ENCODE measurements around the gene TMEM132D. TPM values are rescaled to one million over a fixed set of nuclear protein-coding genes. Genes with fewer than 3 reads are reported as not detected.

Gene TMEM132D
- polyA plus RNA-seq, 1 donor from 2014 or later = 1.3 TPM

DNA sequence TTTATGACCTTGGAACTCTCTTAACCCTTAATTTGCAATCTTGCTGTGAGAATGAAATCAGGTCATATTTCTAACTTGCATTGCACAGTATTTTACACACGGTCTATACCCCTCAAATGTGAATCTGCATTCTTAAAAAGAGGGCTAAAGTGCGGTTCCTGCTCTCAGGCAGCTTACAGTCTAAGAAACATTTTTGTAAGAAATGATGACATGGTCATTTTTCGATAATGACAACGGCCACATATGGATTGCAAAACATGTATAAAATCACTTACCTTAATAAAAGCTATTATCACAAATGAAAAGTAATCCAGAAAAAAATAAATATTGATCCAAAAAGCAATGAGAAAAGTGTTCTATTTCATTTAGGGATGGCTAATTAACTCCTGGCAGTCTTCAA is 24.8 kb upstream of the TMEM132D start:
- TF ChIP-seq SMC3 (conservative IDR thresholded peaks at IDR 0.05; ENCODE audit: poor library complexity) = no peak
- no peak for TF ChIP-seq POLR2AphosphoS5 (IDR thresholded peaks at IDR 0.05)
- TF ChIP-seq RAD21 (conservative IDR thresholded peaks at IDR 0.05) = no peak
- no peak for TF ChIP-seq EP300 (conservative IDR thresholded peaks at IDR 0.05; ENCODE audit: poor library complexity, severe bottlenecking)
- TF ChIP-seq EZH2 (IDR thresholded peaks at IDR 0.05; ENCODE audit: borderline replicate concordance, insufficient read depth, low read length, poor library complexity, severe bottlenecking) = no peak
- no peak for TF ChIP-seq MXI1 (conservative IDR thresholded peaks at IDR 0.05; ENCODE audit: poor library complexity, severe bottlenecking)
- TF ChIP-seq TAF1 (IDR thresholded peaks at IDR 0.05; ENCODE audit: low read depth) = no peak
- TF ChIP-seq, protein P1, sequence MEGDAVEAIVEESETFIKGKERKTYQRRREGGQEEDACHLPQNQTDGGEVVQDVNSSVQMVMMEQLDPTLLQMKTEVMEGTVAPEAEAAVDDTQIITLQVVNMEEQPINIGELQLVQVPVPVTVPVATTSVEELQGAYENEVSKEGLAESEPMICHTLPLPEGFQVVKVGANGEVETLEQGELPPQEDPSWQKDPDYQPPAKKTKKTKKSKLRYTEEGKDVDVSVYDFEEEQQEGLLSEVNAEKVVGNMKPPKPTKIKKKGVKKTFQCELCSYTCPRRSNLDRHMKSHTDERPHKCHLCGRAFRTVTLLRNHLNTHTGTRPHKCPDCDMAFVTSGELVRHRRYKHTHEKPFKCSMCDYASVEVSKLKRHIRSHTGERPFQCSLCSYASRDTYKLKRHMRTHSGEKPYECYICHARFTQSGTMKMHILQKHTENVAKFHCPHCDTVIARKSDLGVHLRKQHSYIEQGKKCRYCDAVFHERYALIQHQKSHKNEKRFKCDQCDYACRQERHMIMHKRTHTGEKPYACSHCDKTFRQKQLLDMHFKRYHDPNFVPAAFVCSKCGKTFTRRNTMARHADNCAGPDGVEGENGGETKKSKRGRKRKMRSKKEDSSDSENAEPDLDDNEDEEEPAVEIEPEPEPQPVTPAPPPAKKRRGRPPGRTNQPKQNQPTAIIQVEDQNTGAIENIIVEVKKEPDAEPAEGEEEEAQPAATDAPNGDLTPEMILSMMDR (IDR thresholded peaks at IDR 0.05; ENCODE audit: poor library complexity, severe bottlenecking) = no peak
- TF ChIP-seq, protein P2, sequence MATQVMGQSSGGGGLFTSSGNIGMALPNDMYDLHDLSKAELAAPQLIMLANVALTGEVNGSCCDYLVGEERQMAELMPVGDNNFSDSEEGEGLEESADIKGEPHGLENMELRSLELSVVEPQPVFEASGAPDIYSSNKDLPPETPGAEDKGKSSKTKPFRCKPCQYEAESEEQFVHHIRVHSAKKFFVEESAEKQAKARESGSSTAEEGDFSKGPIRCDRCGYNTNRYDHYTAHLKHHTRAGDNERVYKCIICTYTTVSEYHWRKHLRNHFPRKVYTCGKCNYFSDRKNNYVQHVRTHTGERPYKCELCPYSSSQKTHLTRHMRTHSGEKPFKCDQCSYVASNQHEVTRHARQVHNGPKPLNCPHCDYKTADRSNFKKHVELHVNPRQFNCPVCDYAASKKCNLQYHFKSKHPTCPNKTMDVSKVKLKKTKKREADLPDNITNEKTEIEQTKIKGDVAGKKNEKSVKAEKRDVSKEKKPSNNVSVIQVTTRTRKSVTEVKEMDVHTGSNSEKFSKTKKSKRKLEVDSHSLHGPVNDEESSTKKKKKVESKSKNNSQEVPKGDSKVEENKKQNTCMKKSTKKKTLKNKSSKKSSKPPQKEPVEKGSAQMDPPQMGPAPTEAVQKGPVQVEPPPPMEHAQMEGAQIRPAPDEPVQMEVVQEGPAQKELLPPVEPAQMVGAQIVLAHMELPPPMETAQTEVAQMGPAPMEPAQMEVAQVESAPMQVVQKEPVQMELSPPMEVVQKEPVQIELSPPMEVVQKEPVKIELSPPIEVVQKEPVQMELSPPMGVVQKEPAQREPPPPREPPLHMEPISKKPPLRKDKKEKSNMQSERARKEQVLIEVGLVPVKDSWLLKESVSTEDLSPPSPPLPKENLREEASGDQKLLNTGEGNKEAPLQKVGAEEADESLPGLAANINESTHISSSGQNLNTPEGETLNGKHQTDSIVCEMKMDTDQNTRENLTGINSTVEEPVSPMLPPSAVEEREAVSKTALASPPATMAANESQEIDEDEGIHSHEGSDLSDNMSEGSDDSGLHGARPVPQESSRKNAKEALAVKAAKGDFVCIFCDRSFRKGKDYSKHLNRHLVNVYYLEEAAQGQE (IDR thresholded peaks at IDR 0.05; ENCODE audit: borderline replicate concordance) = no peak
- no peaks in the 10 kb centered on the region for H4K20me1 ChIP-seq (ENCODE audit: insufficient read depth)
- no peaks in the 10 kb centered on the region for H3K9me2 ChIP-seq (ENCODE audit: insufficient read depth, low read length)
- H3K9me3 ChIP-seq (ENCODE audit: low read length) = no peaks in the 10 kb centered on the region
- H3K27me3 ChIP-seq (ENCODE audit: insufficient read depth, low read depth, low read length) = no peaks in the 10 kb centered on the region
- H3K9ac ChIP-seq (ENCODE audit: low read length) = no peak overlapping the region
- no peak overlapping the region for H3K27ac ChIP-seq (ENCODE audit: low read length)
- H2AFZ ChIP-seq (ENCODE audit: low read depth, low read length) = no peak overlapping the region
- no peaks in the 10 kb centered on the region for H3K79me2 ChIP-seq (replicated peaks; ENCODE audit: insufficient read depth, low read length)
- no peaks in the 10 kb centered on the region for H3K36me3 ChIP-seq (ENCODE audit: insufficient read depth, low read length)
- no peak overlapping the region for H3K4me3 ChIP-seq (ENCODE audit: low read length)
- no peaks in the 10 kb centered on the region for H3F3A ChIP-seq (ENCODE audit: insufficient read depth, low read length, poor library complexity, severe bottlenecking)
- H3K4me2 ChIP-seq (ENCODE audit: low read length) = no peak overlapping the region

DNA sequence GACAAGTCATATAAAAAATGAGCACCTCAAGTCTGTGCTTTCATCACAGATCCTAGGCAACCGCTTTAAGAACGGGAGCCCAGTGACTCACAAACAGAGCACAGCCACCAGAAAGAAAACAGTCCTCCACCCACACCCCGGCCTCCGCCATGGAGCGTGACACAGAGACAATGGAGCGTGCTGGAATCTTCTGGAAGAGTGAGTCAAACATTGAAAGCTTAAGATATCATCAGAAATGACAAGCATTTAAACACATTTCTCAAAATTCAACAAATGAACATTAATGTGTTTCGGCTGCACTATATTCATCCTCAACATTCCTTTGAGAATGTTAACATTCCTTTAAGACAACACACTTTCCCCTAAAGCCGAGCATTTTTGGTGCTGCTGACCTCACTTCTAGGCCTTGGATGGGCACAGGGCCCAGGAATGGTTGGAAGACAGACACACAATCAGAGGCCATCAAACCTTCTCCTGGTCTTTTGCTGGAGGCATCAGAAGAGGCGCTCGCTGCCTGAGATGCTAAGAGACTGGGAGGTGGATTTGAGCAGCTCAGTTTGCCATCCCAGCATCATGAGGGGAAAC is 23.6 kb upstream of the TMEM132D start:
- no peaks in the 10 kb centered on the region for H4K20me1 ChIP-seq (ENCODE audit: insufficient read depth)
- H3F3A ChIP-seq (ENCODE audit: insufficient read depth, low read length, poor library complexity, severe bottlenecking) = no peaks in the 10 kb centered on the region
- H3K4me2 ChIP-seq (ENCODE audit: low read length) = no peak overlapping the region
- H2AFZ ChIP-seq (ENCODE audit: low read depth, low read length) = no peak overlapping the region
- H3K4me3 ChIP-seq (ENCODE audit: low read length) = no peak overlapping the region
- no peak overlapping the region for H3K9ac ChIP-seq (ENCODE audit: low read length)
- no peaks in the 10 kb centered on the region for H3K79me2 ChIP-seq (replicated peaks; ENCODE audit: insufficient read depth, low read length)
- TF ChIP-seq RAD21 (conservative IDR thresholded peaks at IDR 0.05) = no peak
- no peak for TF ChIP-seq SMC3 (conservative IDR thresholded peaks at IDR 0.05; ENCODE audit: poor library complexity)
- TF ChIP-seq MXI1 (conservative IDR thresholded peaks at IDR 0.05; ENCODE audit: poor library complexity, severe bottlenecking) = no peak
- TF ChIP-seq TAF1 (IDR thresholded peaks at IDR 0.05; ENCODE audit: low read depth) = no peak
- TF ChIP-seq, protein P2 (IDR thresholded peaks at IDR 0.05; ENCODE audit: borderline replicate concordance) = no peak
- TF ChIP-seq, protein P1 (IDR thresholded peaks at IDR 0.05; ENCODE audit: poor library complexity, severe bottlenecking) = no peak
- TF ChIP-seq EP300 (conservative IDR thresholded peaks at IDR 0.05; ENCODE audit: poor library complexity, severe bottlenecking) = no peak
- no peak for TF ChIP-seq POLR2AphosphoS5 (IDR thresholded peaks at IDR 0.05)
- TF ChIP-seq EZH2 (IDR thresholded peaks at IDR 0.05; ENCODE audit: borderline replicate concordance, insufficient read depth, low read length, poor library complexity, severe bottlenecking) = no peak
- no peaks in the 10 kb centered on the region for H3K9me2 ChIP-seq (ENCODE audit: insufficient read depth, low read length)
- H3K27me3 ChIP-seq (ENCODE audit: insufficient read depth, low read depth, low read length) = no peaks in the 10 kb centered on the region
- H3K9me3 ChIP-seq (ENCODE audit: low read length) = no peaks in the 10 kb centered on the region
- H3K36me3 ChIP-seq (ENCODE audit: insufficient read depth, low read length) = no peaks in the 10 kb centered on the region
- no peak overlapping the region for H3K27ac ChIP-seq (ENCODE audit: low read length)

Measured in neural cell (in vitro differentiated cells).